H9 (cell line): ENCODE results near the gene NF1. TPM values are rescaled to one million over a fixed set of nuclear protein-coding genes. Genes with fewer than 3 reads are reported as not detected.

Experiments used
- DNase-seq: peaks from one replicate; pipeline ENCODE4 v3.0.0-alpha.2; 2017
- H2AFZ ChIP-seq: one replicate; pipeline ENCODE4 v1.6.1; 2013; ENCODE audit warnings: mild to moderate bottlenecking, low read length, control low read depth, moderate library complexity
- H2AK5ac ChIP-seq: 2 replicates; pipeline ENCODE4 v1.6.1; 2013; ENCODE audit warnings: low read length, control low read depth, mixed read lengths; ENCODE audit not compliant: insufficient read length
- H2BK120ac ChIP-seq: one replicate; pipeline ENCODE4 v1.6.1; 2013; ENCODE audit warnings: low read depth, mild to moderate bottlenecking, low read length, control low read depth, inconsistent platforms; ENCODE audit not compliant: poor library complexity, severe bottlenecking
- H2BK12ac ChIP-seq: 2 replicates; pipeline ENCODE4 v1.6.1; 2013; ENCODE audit warnings: low read length, control low read depth, mixed read lengths, low read depth; ENCODE audit not compliant: insufficient read length
- H2BK15ac ChIP-seq: 2 replicates; pipeline ENCODE4 v1.6.1; 2013; ENCODE audit warnings: low read depth, low read length, control low read depth
- H2BK20ac ChIP-seq: one replicate; pipeline ENCODE4 v1.6.1; 2013; ENCODE audit warnings: low read depth, mild to moderate bottlenecking, low read length, control low read depth, inconsistent platforms; ENCODE audit not compliant: poor library complexity, severe bottlenecking
- H2BK5ac ChIP-seq: 2 replicates; pipeline ENCODE4 v1.6.1; 2013; ENCODE audit warnings: low read length, control low read depth, mixed read lengths; ENCODE audit not compliant: insufficient read length
- H3K14ac ChIP-seq: 2 replicates; pipeline ENCODE4 v1.6.1; 2013; ENCODE audit warnings: low read length, control low read depth; ENCODE audit not compliant: insufficient read depth
- H3K18ac ChIP-seq: 2 replicates; pipeline ENCODE4 v1.6.1; 2013; ENCODE audit warnings: low read depth, mild to moderate bottlenecking, mixed read lengths, low read length, control low read depth; ENCODE audit not compliant: insufficient read length
- H3K23ac ChIP-seq: 2 replicates; pipeline ENCODE4 v1.6.1; 2013; ENCODE audit warnings: low read length, control low read depth, mixed read lengths, low read depth; ENCODE audit not compliant: insufficient read length
- H3K23me2 ChIP-seq: 2 replicates; pipeline ENCODE4 v1.6.1; 2013; ENCODE audit warnings: low read depth, mild to moderate bottlenecking, mixed read lengths, low read length, control low read depth; ENCODE audit not compliant: insufficient read length, poor library complexity, severe bottlenecking
- H3K27ac ChIP-seq: 2 replicates; pipeline ENCODE4 v1.5.1; 2013; ENCODE audit warnings: low read length, control low read depth, mixed read lengths, low read depth; ENCODE audit not compliant: insufficient read length
- H3K27me3 ChIP-seq: 2 replicates; pipeline ENCODE4 v1.6.1; 2013; ENCODE audit warnings: low read length, control low read depth, inconsistent platforms; ENCODE audit not compliant: insufficient read depth
- H3K4ac ChIP-seq: 2 replicates; pipeline ENCODE4 v1.6.1; 2013; ENCODE audit warnings: low read depth, mild to moderate bottlenecking, control low read depth, inconsistent platforms, low read length, moderate library complexity
- H3K4me1 ChIP-seq: 2 replicates; pipeline ENCODE4 v1.6.1; 2013; ENCODE audit warnings: low read length, control low read depth, inconsistent platforms; ENCODE audit not compliant: insufficient read depth
- H3K4me2 ChIP-seq: 2 replicates; pipeline ENCODE4 v1.6.1; 2013; ENCODE audit warnings: low read length, control low read depth, mixed read lengths; ENCODE audit not compliant: insufficient read length, insufficient read depth
- H3K56ac ChIP-seq: 2 replicates; pipeline ENCODE4 v1.6.1; 2013; ENCODE audit warnings: low read depth, mild to moderate bottlenecking, mixed read lengths, low read length, control low read depth; ENCODE audit not compliant: insufficient read length
- H3K79me1 ChIP-seq: 2 replicates; pipeline ENCODE4 v1.6.1; 2013; ENCODE audit warnings: low read depth, mild to moderate bottlenecking, moderate library complexity, low read length, control low read depth, inconsistent platforms; ENCODE audit not compliant: insufficient read depth, poor library complexity, severe bottlenecking
- H3K79me2 ChIP-seq: 2 replicates; pipeline ENCODE4 v1.6.1; 2013; ENCODE audit warnings: low read length, control low read depth, inconsistent platforms; ENCODE audit not compliant: insufficient read depth
- H3K9ac ChIP-seq: 2 replicates; pipeline ENCODE4 v1.6.1; 2013; ENCODE audit warnings: low read length, control low read depth, mixed read lengths; ENCODE audit not compliant: insufficient read length; ENCODE audit errors: extremely low read depth
- H3K9me3 ChIP-seq: one replicate; pipeline ENCODE4 v1.6.1; 2013; ENCODE audit warnings: low read depth, low read length, inconsistent platforms; ENCODE audit not compliant: control insufficient read depth
- H3T11ph ChIP-seq: one replicate; pipeline ENCODE4 v1.6.1; 2013; ENCODE audit warnings: mild to moderate bottlenecking, low read length, control low read depth, inconsistent platforms
- H4K20me1 ChIP-seq: one replicate; pipeline ENCODE4 v1.6.1; 2013; ENCODE audit not compliant: control insufficient read depth, insufficient read length, insufficient read depth
- H4K5ac ChIP-seq: 2 replicates; pipeline ENCODE4 v1.6.1; 2013; ENCODE audit warnings: low read depth, mild to moderate bottlenecking, mixed read lengths, low read length, control low read depth; ENCODE audit not compliant: insufficient read length
- H4K8ac ChIP-seq: replicated peaks from 2 replicates; pipeline ENCODE4 v1.6.1; 2013; ENCODE audit warnings: low read length, control low read depth, mixed read lengths, low read depth; ENCODE audit not compliant: insufficient read length
- H4K91ac ChIP-seq: 2 replicates; pipeline ENCODE4 v1.6.1; 2013; ENCODE audit warnings: low read depth, mild to moderate bottlenecking, moderate library complexity, mixed read lengths, low read length, control low read depth; ENCODE audit not compliant: insufficient read length
- H3K27ac Mint-ChIP-seq, 3 experiments: 2 replicates in 2 of 3; 3 replicates in 1 of 3; pipeline ENCODE4 v1.8.0; 2020 to 2021; ENCODE audit warnings: mixed read lengths in 3 of 3, mild to moderate bottlenecking in 1 of 3, moderate library complexity in 1 of 3
- H3K27me3 Mint-ChIP-seq: 2 replicates; pipeline ENCODE4 v1.8.0; 2021; ENCODE audit warnings: low read depth, mild to moderate bottlenecking, moderate library complexity, mixed read lengths
- H3K36me3 Mint-ChIP-seq, 3 experiments: 2 replicates in 2 of 3; 3 replicates in 1 of 3; pipeline ENCODE4 v1.8.0; 2020 to 2021; ENCODE audit warnings: low read depth in 3 of 3, mixed read lengths in 3 of 3; ENCODE audit not compliant: insufficient read depth in 1 of 3
- H3K4me1 Mint-ChIP-seq, 2 experiments: 2 replicates each; pipeline ENCODE4 v1.8.0; 2020; ENCODE audit warnings: mixed read lengths in 2 of 2
- H3K4me3 Mint-ChIP-seq, 2 experiments: 2 replicates in 1 of 2; 3 replicates in 1 of 2; pipeline ENCODE4 v1.8.0; 2020 to 2021; ENCODE audit warnings: mild to moderate bottlenecking in 2 of 2, mixed read lengths in 2 of 2, moderate library complexity in 1 of 2
- H3K9me3 Mint-ChIP-seq, 2 experiments: 2 replicates in 1 of 2; 3 replicates in 1 of 2; pipeline ENCODE4 v1.8.0; 2020; ENCODE audit warnings: mild to moderate bottlenecking in 2 of 2, mixed read lengths in 2 of 2, moderate library complexity in 1 of 2
- CTCF ChIP-seq: fragments of 200-600 bp; sonication (generic); conservative IDR thresholded peaks from 3 replicates; pipeline ENCODE4 v1.8.0; 2021; ENCODE audit warnings: antibody characterized with exemption, mild to moderate bottlenecking
- WGBS: extraction: QIAGEN DNeasy Blood & Tissue Kit; methylation state at CpG from one replicate; pipeline ENCODE4 v1.1.7; 2013; ENCODE audit warnings: missing lambda C conversion rate, low lambda C conversion rate, mixed read lengths; ENCODE audit not compliant: insufficient read length; ENCODE audit errors: extremely low coverage; 5-methylcytosine and 5-hydroxymethylcytosine counted together
- total RNA-seq: library from RNA; stranded (reverse); gene quantifications from 2 replicates; pipeline ENCODE4 v1.2.1, GENCODE V29; 2021

Gene NF1
- total RNA-seq, 1 experiment from 2014 or later: 38.1 TPM

DNA sequence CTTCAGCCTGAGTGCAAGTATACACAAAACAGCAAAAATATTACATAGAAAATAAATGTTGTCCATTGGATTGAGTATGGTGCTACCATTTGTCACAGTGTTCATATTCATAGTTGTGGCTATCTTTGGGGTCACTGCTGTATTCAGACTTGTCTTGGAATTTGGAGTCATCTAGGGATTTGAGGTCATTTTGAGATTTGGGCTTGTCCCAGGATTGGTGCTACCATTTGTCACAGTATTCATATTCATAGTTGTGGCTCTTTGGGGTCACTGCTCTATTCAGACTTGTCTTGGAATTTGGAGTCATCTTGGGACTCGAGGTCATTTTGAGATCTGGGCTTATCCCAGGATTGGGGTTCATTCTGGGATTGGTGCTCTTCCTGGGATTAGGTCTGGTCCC, 177.5 kb downstream of the NF1 start:
- Histone ChIP-seq H3K79me2 (no peaks in the 10 kb centered on the region), H2BK15ac (no peak overlapping the region), H3K4me2 (no peak overlapping the region), H3K4ac (no peak overlapping the region), H2BK5ac (no peak overlapping the region), H2BK12ac (no peak overlapping the region), H2BK120ac (no peak overlapping the region), H2BK20ac (no peak overlapping the region), H3K23me2 (no peaks in the 10 kb centered on the region), H3K9me3 (no peaks in the 10 kb centered on the region), H3K27ac (no peak overlapping the region), H3K79me1 (no peaks in the 10 kb centered on the region), H3K56ac (no peak overlapping the region), H4K8ac (no peak overlapping the region), H3K27me3 (no peaks in the 10 kb centered on the region), H3K9ac (no peak overlapping the region), H4K5ac (no peak overlapping the region), H3T11ph (no peak overlapping the region), H3K4me1 (0 out of 2 replicates have a peak, but pooled peaks cover 3% of the 10 kb centered on the region), H4K91ac (no peak overlapping the region), H3K23ac (no peak overlapping the region), H3K18ac (no peak overlapping the region), H2AK5ac (no peak overlapping the region), H3K14ac (no peak overlapping the region), H4K20me1 (no peaks in the 10 kb centered on the region), H2AFZ (no peak overlapping the region)
- no CpG with 5 or more reads among the region's 1 CpG for WGBS
- H3K27me3 Mint-ChIP-seq: no peaks in the 10 kb centered on the region
- no peak for TF ChIP-seq CTCF
- peaks cover 8 to 11% of the 10 kb centered on the region in 2 experiments for H3K4me1 Mint-ChIP-seq
- H3K36me3 Mint-ChIP-seq: peaks cover 4 to 44% (median 18%) of the 10 kb centered on the region in 3 experiments; a peak in 6 of 7 replicates
- DNase-seq: no peak
- H3K4me3 Mint-ChIP-seq: no peak overlapping the region
- no peaks in the 10 kb centered on the region for H3K9me3 Mint-ChIP-seq
- peak overlapping the region in 1 of 3 experiments; percentile 53; a peak in 1 of 7 replicates for H3K27ac Mint-ChIP-seq
